ENCODE data around the gene ING4. TPM values are rescaled to one million over a fixed set of nuclear protein-coding genes. Genes with fewer than 3 reads are reported as not detected.

ING4 gene
- total and polyA plus RNA-seq, 12 donors: 17.7 to 32.5 (median 22.6) TPM

DNA sequence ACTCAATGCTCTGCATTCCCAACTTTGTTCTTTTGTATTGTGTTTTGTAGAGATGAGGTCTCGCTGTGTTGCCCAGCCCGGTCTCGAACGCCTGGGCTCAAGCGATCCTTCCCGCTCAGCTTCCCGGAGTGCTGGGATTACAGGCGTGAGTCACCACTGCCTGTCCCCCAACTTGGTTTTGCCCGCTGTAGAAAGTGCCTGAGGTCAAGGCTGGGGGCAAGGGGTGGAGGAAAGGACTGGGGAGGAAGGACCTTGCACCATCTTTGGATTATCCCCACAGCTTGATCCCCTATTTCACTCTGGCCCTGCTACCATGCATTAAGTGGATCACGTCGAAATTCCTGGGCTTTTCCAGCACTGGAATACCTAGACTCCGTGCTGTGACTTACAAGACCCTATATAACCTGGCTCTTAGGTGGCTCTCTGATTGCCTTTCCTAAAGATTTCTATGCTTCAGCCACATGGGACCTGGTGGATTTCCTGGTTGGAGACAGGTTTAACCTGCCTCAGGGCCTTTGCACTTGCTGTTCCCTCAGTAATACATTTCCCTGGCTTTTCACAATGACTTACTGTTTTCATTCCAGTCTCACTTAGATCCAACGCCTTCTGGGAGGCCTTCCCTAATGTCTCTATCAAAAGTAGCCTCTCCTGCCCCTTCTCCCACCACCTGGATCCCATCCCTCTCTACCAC, 38.3 kb upstream of the ING4 start:
- DNase-seq (no peak), ATAC-seq (no peak)
- Histone ChIP-seq H3K27ac (no peak overlapping the region), H3K27me3 (peaks cover 12 to 100% (median 87%) of the 10 kb centered on the region in 7 donors), H3K4me1 (peaks cover 3 to 16% (median 11%) of the 10 kb centered on the region in 9 donors), H3K9me3 (no peaks in the 10 kb centered on the region), H3K36me3 (no peaks in the 10 kb centered on the region), H3K4me3 (peak overlapping the region in 6 of 10 donors; percentile 32 to 54 (median 46))
- intact Hi-C loops (cut with DNase I): no loop called here
- TF ChIP-seq CTCF (IDR thresholded peaks at IDR 0.05): no peak
- 28 to 31% methylated on average over 13 of the region's 13 CpGs for WGBS, 2 donors

GRCh38 chr12:6700646-6701051, 37.7 kb upstream of the ING4 start, which contains the start of gene PIANP:
TSS of gene PIANP (minus strand) at chr12:6700815. CDS start at chr12:6698061, 2,754 bp downstream.
- no peak within 1 kb of the TSS for H3K27ac ChIP-seq
- 1% methylated on average over 22 to 42 of the region's 43 CpGs for WGBS, 2 donors
- intact Hi-C loops (cut with DNase I): no loop called here
- peak within 1 kb of the TSS; percentile 25 to 54 (median 45) for H3K4me3 ChIP-seq
- no peaks in the 10 kb centered on the region for H3K9me3 ChIP-seq
- H3K27me3 ChIP-seq: peaks cover 12 to 100% (median 87%) of the 10 kb centered on the region in 7 donors
- no peak for TF ChIP-seq CTCF (IDR thresholded peaks at IDR 0.05)
- DNase-seq (peak in 1 of 2 donors; percentile 48), ATAC-seq (peak in 6 of 8 donors; percentile 38 to 77 (median 50))
- H3K4me1 ChIP-seq: peaks cover 3 to 16% (median 11%) of the 10 kb centered on the region in 9 donors
- H3K36me3 ChIP-seq: no peaks in the 10 kb centered on the region

DNA sequence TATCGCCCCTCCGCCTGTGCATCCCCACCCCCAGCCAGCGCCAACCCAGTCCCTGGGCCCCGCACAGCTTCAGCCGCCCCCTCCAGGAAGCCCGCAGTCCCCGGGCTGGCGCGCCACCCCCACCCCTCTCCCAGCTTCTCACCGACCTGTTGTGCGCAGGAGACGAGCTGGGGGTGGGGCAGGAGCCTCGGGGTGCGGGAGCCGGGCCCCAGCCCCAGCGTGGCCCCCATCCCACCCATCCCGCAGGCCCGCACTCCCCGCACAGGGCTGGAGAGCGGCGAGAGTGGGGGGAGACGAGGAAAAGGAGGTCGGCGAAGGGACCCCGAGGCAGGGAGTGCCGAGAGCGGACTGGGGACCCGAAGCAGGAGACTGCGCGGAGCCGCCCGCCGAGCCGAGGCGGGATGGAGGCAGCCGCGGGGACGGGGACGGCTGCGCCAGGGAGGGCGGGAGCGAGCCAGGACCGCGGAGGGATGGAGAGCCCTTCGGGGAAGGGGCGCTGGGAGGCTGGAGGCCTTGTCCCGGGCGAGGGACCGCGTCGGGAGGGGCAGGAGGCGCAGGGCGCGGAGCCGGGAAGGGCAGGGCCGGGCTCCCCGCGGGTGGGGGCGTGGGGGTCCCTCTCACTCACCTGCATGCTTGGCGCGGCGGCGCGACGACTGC, 37.2 kb upstream of the ING4 start:
- Histone ChIP-seq H3K36me3 (no peaks in the 10 kb centered on the region), H3K27ac (no peak overlapping the region), H3K4me3 (peak overlapping the region; percentile 25 to 54 (median 45)), H3K9me3 (no peaks in the 10 kb centered on the region), H3K4me1 (peaks cover 3 to 16% (median 11%) of the 10 kb centered on the region in 9 donors), H3K27me3 (peaks cover 12 to 100% (median 82%) of the 10 kb centered on the region in 7 donors)
- no peak for TF ChIP-seq CTCF (IDR thresholded peaks at IDR 0.05)
- peak in 5 of 8 donors; percentile 10 to 48 (median 23) for ATAC-seq
- intact Hi-C loops (cut with DNase I): loop anchor here in 2 of 10 donors (10.0 kb wide), 2 partner anchors 75 to 85 kb away; no protein-coding TSS in a partner anchor
- no peak for DNase-seq
- WGBS, 2 donors: 1% methylated on average over 57 to 65 of the region's 65 CpGs

DNA sequence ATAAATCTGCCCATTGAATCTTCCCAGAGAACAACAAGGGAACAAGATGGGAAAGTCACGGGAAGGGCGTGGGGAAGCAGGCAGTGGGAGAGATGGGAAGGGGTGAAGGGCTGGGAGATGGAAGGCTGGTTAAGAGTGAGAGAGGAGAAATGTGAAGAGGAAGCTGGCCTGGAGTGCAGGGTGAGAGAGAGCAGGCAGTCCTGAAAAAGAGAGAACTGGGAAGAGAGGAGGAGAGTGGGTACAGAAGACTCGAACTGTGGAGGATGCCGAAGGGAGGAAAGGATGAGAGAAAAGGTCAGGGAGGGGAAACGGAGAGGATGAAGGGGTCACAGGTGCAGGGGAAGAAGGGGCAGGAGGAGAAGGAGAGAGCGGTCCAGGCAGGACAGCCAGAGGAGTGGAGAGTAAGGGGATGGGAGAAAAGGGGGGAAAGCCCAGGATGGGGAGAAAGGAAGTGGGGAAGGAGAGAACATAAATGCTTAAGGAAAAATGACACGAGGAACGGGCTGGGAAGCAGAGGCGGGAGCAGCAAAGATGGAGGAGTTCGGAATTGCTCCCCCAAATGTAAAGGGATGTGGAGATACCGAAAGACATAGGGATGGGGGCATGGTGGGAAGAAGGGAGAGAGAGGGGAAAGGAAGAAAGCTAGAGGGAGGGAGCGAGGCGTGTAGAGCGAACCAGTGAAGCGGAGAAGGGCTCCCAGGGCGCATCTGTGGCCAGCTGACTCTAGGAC, 36.5 kb upstream of the ING4 start:
- Histone ChIP-seq H3K36me3 (no peaks in the 10 kb centered on the region), H3K9me3 (no peaks in the 10 kb centered on the region), H3K4me3 (peak overlapping the region; percentile 25 to 54 (median 45)), H3K27ac (no peak overlapping the region), H3K4me1 (peaks cover 3 to 16% (median 11%) of the 10 kb centered on the region in 9 donors), H3K27me3 (peaks cover 12 to 94% (median 75%) of the 10 kb centered on the region in 7 donors)
- 14 to 18% methylated on average over 14 to 16 of the region's 16 CpGs for WGBS, 2 donors
- DNase-seq (no peak), ATAC-seq (peak in 1 of 8 donors; percentile 17)
- no peak for TF ChIP-seq CTCF (IDR thresholded peaks at IDR 0.05)
- intact Hi-C loops (cut with DNase I): loop anchor here in 2 of 10 donors (10.0 kb wide), 2 partner anchors 75 to 85 kb away; no protein-coding TSS in a partner anchor

Measured in heart right ventricle (tissue), 16 donors.